ENCODE results near the gene USP48.

DNA sequence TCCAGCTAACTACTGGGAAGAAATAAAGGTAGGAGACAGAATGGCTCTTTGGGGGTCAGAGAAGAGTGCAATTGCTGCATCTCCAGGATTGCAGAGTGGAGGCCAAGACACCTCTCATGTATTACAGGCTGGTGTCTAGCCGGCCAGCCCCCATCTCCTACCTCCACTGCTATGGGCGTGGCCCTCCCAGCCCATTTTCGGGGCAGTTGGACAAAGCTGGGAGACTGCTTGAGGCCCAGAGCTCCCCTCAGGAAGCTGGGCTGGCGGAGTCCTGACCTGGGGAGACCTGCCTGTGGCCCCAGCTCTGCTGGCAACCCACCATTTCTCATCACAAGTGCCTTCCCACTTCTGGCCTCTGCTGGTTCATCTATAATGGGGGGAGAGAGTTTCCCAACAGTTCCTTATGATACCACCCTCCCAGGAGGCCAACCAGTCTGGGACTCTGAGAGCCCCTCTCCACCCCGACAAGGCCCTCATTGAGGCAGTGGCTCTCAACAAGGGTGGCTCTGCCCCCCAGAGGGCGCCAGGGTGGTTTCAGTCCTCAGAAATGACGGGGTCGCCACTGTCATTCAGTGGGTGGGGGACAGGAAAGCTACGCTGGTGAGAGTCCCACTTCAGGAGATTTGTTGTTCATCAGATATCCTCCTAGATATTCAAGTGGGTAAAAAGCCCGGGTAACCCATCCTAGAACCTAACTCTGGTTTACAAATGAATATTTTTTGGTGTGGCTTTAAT lies 125.3 kb downstream of the USP48 start:
- TF ChIP-seq, protein P1, sequence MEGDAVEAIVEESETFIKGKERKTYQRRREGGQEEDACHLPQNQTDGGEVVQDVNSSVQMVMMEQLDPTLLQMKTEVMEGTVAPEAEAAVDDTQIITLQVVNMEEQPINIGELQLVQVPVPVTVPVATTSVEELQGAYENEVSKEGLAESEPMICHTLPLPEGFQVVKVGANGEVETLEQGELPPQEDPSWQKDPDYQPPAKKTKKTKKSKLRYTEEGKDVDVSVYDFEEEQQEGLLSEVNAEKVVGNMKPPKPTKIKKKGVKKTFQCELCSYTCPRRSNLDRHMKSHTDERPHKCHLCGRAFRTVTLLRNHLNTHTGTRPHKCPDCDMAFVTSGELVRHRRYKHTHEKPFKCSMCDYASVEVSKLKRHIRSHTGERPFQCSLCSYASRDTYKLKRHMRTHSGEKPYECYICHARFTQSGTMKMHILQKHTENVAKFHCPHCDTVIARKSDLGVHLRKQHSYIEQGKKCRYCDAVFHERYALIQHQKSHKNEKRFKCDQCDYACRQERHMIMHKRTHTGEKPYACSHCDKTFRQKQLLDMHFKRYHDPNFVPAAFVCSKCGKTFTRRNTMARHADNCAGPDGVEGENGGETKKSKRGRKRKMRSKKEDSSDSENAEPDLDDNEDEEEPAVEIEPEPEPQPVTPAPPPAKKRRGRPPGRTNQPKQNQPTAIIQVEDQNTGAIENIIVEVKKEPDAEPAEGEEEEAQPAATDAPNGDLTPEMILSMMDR (IDR thresholded peaks at IDR 0.05; ENCODE audit: control extremely low read depth in 1 of 3, insufficient read depth in 1 of 3, low read depth in 1 of 3, low read length in 3 of 3): peak in 1 of 3 experiments; percentile 18; a peak in 1 of 4 replicates
- TF ChIP-seq EP300 (IDR thresholded peaks at IDR 0.05; ENCODE audit: borderline replicate concordance in 1 of 2, low read depth in 2 of 2, low read length in 2 of 2): no peak
- no peak for TF ChIP-seq TEAD4 (IDR thresholded peaks at IDR 0.05; ENCODE audit: low read depth, low read length)
- no peak for TF ChIP-seq HDAC2 (IDR thresholded peaks at IDR 0.05; ENCODE audit: borderline replicate concordance in 1 of 2, low read depth in 2 of 2, low read length in 2 of 2)
- TF ChIP-seq SRF (IDR thresholded peaks at IDR 0.05; ENCODE audit: low read depth, low read length): no peak
- no peak for TF ChIP-seq MAFK (IDR thresholded peaks at IDR 0.05; ENCODE audit: low read depth, low read length)
